Sigmoid colon (tissue), 7 donors: ENCODE results near the gene GPATCH4. TPM values are rescaled to one million over a fixed set of nuclear protein-coding genes. Genes with fewer than 3 reads are reported as not detected.

ENCODE experiments used
- DNase-seq: peaks from one replicate; pipeline ENCODE4 v3.0.0-alpha.2; 2019
- H3K27ac ChIP-seq, 4 donors: fragments of 200-600 bp; sonication (generic); one replicate each; pipeline ENCODE4 v1.5.1; 2016 to 2019; ENCODE audit warnings: mild to moderate bottlenecking in 1 of 4
- H3K27me3 ChIP-seq, 3 donors: fragments of 200-600 bp; sonication (generic); one replicate each; pipeline ENCODE4 v1.5.1; 2019; ENCODE audit warnings: mild to moderate bottlenecking in 1 of 3
- H3K36me3 ChIP-seq, 4 donors: fragments of 200-600 bp; sonication (generic); one replicate each; pipeline ENCODE4 v1.5.1; 2016 to 2019
- H3K4me1 ChIP-seq, 4 donors: fragments of 200-600 bp; sonication (generic); one replicate each; pipeline ENCODE4 v1.5.1; 2017 to 2019
- H3K4me3 ChIP-seq, 4 donors: fragments of 200-600 bp; sonication (generic); one replicate each; pipeline ENCODE4 v1.5.1; 2017 to 2019; ENCODE audit warnings: mild to moderate bottlenecking in 2 of 4, moderate library complexity in 1 of 4
- H3K9me3 ChIP-seq, 4 donors: fragments of 200-600 bp in 3 of 4; sonication (generic) in 3 of 4; one replicate each; pipeline versions ENCODE4 v1.5.1 to v1.6.1; 2013 to 2019
- EP300 ChIP-seq, 4 donors: sonication (generic); formaldehyde crosslinking; IDR thresholded peaks; one replicate each; pipeline ENCODE4 v1.6.1; 2017; ENCODE audit warnings: antibody characterized with exemption in 4 of 4
- POLR2A ChIP-seq, 2 donors: fragments of 450-650 bp; IDR thresholded peaks; one replicate each; pipeline ENCODE4 v1.6.1; 2016; ENCODE audit warnings: antibody characterized with exemption in 2 of 2, mild to moderate bottlenecking in 2 of 2, moderate library complexity in 2 of 2
- POLR2AphosphoS5 ChIP-seq, 4 donors: sonication (generic); formaldehyde crosslinking; IDR thresholded peaks; one replicate each; pipeline ENCODE4 v1.6.1; 2017; ENCODE audit warnings: antibody characterized with exemption in 4 of 4
- WGBS, 2 donors: extraction: QIAGEN DNeasy Blood & Tissue Kit; methylation state at CpG; one replicate each; pipeline ENCODE4 v1.1.7; 2013; 5-methylcytosine and 5-hydroxymethylcytosine counted together
- intact Hi-C: fragments of 100-400 bp; cut with DNase I; formaldehyde crosslinking; loops from one replicate; pipeline ENCODE4 v1.15.1; 2023
- polyA plus RNA-seq, 3 donors: library from polyadenylated mRNA; stranded (reverse); fragments of 200-250 nt; gene quantifications; one replicate each; pipeline ENCODE4 v1.2.3, GENCODE V29; 2013
- total RNA-seq, 4 donors: library from RNA; depleted of rRNA; stranded (reverse); fragments of >200 nt; gene quantifications; one replicate each; pipeline ENCODE4 v1.1.0, GENCODE V29; 2016
- TF ChIP-seq, protein P1 (sequence below), 4 experiments: fragments of 450-650 bp in 3 of 4; fragments of 200-600 bp in 1 of 4; IDR thresholded peaks; one replicate each; pipeline ENCODE4 v1.5.1; 2016 to 2019; ENCODE audit warnings: antibody characterized with exemption in 4 of 4, mild to moderate bottlenecking in 3 of 4, moderate library complexity in 2 of 4
- donor health status: healthy with polysubstance abuse.
- donor health status: Bipolar disorder and iron deficiency.
- donor health status: healthy.

Gene GPATCH4
- total and polyA plus RNA-seq, 7 donors: 10.2 to 32.9 (median 17.4) TPM

DNA sequence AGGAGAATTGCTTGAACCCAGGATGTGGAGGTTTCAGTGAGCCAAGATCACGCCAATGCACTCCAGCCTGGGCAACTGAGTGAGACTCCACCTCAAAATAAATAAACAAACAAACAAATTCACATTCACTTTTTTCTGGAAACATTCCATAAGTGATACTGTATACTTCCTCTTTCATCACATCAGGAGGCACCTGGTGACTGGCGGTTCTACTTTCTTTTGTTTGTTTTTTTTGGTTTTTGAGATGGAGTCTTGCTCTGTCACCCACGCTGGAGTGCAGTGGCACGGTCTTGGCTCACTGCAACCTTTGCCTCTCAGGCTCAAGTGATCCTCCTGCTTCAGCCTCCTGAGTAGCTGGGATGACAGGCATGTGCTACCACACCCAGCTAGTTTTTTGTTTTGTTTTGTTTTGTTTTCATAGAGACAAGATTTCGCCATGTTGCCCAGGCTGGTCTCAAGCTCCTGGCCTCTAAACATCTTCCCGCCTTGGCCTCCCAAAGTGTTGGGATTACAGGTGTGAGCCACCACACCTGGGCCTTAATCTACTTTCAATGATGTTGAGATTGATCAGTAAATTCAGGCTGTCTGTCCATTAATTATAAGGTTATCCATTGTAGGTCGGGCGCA lies 28.7 kb upstream of the GPATCH4 start:
- Histone ChIP-seq H3K27me3 (peaks cover 13 to 88% (median 54%) of the 10 kb centered on the region in 3 donors), H3K27ac (no peak overlapping the region), H3K4me3 (no peak overlapping the region), H3K4me1 (peaks cover 0 to 10% (median 9%) of the 10 kb centered on the region in 4 donors), H3K36me3 (no peaks in the 10 kb centered on the region), H3K9me3 (no peaks in the 10 kb centered on the region)
- intact Hi-C loops: no loop called here
- peak; percentile 2 for DNase-seq
- TF ChIP-seq POLR2A (IDR thresholded peaks at IDR 0.05) (no peak), POLR2AphosphoS5 (IDR thresholded peaks at IDR 0.05) (no peak), EP300 (IDR thresholded peaks at IDR 0.05) (no peak)
- TF ChIP-seq, protein P1, sequence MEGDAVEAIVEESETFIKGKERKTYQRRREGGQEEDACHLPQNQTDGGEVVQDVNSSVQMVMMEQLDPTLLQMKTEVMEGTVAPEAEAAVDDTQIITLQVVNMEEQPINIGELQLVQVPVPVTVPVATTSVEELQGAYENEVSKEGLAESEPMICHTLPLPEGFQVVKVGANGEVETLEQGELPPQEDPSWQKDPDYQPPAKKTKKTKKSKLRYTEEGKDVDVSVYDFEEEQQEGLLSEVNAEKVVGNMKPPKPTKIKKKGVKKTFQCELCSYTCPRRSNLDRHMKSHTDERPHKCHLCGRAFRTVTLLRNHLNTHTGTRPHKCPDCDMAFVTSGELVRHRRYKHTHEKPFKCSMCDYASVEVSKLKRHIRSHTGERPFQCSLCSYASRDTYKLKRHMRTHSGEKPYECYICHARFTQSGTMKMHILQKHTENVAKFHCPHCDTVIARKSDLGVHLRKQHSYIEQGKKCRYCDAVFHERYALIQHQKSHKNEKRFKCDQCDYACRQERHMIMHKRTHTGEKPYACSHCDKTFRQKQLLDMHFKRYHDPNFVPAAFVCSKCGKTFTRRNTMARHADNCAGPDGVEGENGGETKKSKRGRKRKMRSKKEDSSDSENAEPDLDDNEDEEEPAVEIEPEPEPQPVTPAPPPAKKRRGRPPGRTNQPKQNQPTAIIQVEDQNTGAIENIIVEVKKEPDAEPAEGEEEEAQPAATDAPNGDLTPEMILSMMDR (IDR thresholded peaks at IDR 0.05): no peak
- 54 to 73% methylated on average over 8 of the region's 8 CpGs for WGBS, 2 donors

DNA sequence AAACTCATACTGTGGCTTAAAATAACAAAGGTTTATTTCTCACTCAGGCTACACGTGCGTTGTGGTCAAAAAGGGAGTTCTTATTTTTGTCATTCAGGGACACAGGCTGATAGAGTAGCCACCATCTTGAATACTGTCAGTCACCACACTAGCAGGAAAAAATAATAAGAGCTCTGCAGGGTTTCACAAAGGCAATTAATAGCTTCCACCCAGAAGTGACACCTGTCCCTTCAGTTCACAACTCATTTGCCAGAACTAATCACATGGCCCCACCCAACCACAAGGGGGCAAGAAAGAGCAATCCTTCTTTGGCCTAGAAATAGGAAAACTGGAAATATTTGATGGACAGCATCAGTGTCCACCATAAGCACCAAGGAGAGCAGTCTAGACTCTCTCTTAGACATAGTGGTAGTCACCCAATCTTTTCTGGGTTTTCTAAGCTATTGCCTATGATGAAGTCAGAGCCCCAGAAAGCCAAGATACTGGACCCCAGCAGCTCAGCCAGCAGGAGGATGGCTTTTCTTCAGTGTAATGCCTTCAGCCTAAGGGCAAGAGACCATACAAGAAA lies 26.1 kb upstream of the GPATCH4 start:
- WGBS, 2 donors: 66 to 67% methylated on average over 2 of the region's 2 CpGs
- Histone ChIP-seq H3K4me1 (peaks cover 0 to 25% (median 23%) of the 10 kb centered on the region in 4 donors), H3K27me3 (peaks cover 32 to 90% (median 62%) of the 10 kb centered on the region in 3 donors), H3K36me3 (no peaks in the 10 kb centered on the region), H3K9me3 (no peaks in the 10 kb centered on the region), H3K27ac (no peak overlapping the region), H3K4me3 (no peak overlapping the region)
- TF ChIP-seq EP300 (IDR thresholded peaks at IDR 0.05): no peak
- TF ChIP-seq, protein P1 (IDR thresholded peaks at IDR 0.05): peak; percentile 25 to 60 (median 43)
- no peak for TF ChIP-seq POLR2A (IDR thresholded peaks at IDR 0.05)
- no peak for DNase-seq
- intact Hi-C loops: no loop called here

DNA sequence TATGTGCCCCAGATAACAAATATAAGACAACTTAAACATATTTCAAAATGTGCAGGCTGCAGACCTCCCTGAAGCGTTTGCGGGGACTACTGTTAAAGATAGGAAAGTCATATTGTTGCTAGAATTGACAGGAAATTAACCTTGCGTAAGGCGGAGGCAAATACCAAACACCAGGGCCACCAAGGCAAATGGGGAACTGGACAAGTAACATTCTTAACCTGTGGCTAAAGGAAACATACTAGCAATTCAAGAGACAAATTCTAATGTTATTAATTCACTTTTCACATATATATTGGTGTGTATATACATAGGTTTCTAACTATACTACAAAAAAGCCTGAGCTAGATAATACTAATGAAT lies 24.8 kb upstream of the GPATCH4 start:
- Histone ChIP-seq H3K4me1 (peaks cover 0 to 25% (median 23%) of the 10 kb centered on the region in 4 donors), H3K9me3 (no peaks in the 10 kb centered on the region), H3K4me3 (no peak overlapping the region), H3K27ac (no peak overlapping the region), H3K36me3 (no peaks in the 10 kb centered on the region), H3K27me3 (peaks cover 32 to 86% (median 49%) of the 10 kb centered on the region in 3 donors)
- 38 to 42% methylated on average over 4 of the region's 4 CpGs for WGBS, 2 donors
- TF ChIP-seq, protein P1 (IDR thresholded peaks at IDR 0.05): peak in 2 of 4 experiments; percentile 2 to 17
- TF ChIP-seq POLR2A (IDR thresholded peaks at IDR 0.05) (no peak), EP300 (IDR thresholded peaks at IDR 0.05) (no peak), POLR2AphosphoS5 (IDR thresholded peaks at IDR 0.05) (no peak)
- no peak for DNase-seq
- intact Hi-C loops: loop anchor here (1.0 kb wide), 1 partner anchor 31 kb away; no protein-coding TSS in a partner anchor

DNA sequence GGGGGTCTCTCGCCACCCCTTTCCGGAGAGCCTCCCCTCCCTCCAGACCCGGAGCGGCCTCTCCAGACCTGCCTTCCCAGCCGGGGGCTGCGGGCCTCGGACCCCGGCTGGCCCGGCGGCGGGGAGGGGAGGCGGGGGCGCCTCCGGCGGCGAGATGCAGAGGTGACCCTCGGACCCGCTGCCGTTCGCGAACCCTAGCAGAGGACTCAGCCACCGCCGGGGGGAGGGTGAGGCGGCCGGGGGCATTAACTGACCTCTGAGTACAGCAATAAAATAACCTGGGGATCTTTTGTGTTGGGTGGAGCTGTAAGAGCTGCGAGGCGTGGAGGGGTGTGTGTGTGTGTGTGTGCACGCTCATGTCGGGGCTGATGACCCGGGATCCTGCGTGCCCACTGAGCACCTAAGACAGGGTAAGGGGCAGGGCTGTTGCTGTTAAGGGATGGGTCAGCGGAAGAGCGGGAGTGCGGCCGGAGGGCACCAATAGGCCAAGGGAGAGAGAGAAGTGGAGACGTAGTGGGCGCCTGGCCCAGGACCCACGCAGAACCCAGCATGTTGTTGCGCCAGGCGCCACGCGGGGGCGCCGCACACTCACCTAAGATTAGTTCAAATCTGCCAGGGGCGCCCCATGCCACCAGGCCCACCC lies 24.3 kb upstream of the GPATCH4 start:
- no peak for TF ChIP-seq POLR2A (IDR thresholded peaks at IDR 0.05)
- TF ChIP-seq, protein P1 (IDR thresholded peaks at IDR 0.05): peak; percentile 75 to 84 (median 82)
- Histone ChIP-seq H3K4me3 (peak overlapping the region; percentile 2 to 44 (median 34)), H3K36me3 (no peaks in the 10 kb centered on the region), H3K27ac (no peak overlapping the region), H3K27me3 (peaks cover 32 to 86% (median 49%) of the 10 kb centered on the region in 3 donors), H3K9me3 (no peaks in the 10 kb centered on the region), H3K4me1 (peaks cover 0 to 25% (median 23%) of the 10 kb centered on the region in 4 donors)
- 2 to 3% methylated on average over 45 of the region's 45 CpGs for WGBS, 2 donors
- intact Hi-C loops: loop anchor here (1.0 kb wide), 1 partner anchor 32 kb away; no protein-coding TSS in a partner anchor
- peak; percentile 73 for DNase-seq
